Keratinocyte (primary cell): ENCODE measurements around the gene CHCHD5. TPM values are rescaled to one million over a fixed set of nuclear protein-coding genes. Genes with fewer than 3 reads are reported as not detected.

Experiments
- DNase-seq: peaks from one replicate; pipeline ENCODE4 v3.0.0-alpha.2; 2011; ENCODE audit warnings: low read depth, missing footprints, low spot score
- FAIRE-seq: peaks from 2 replicates; lab custom pipeline; 2011; peaks lifted over from hg19 to GRCh38; lab: Jason Lieb, UNC
- H2AFZ ChIP-seq: 2 replicates; pipeline ENCODE4 v1.6.0; 2012; ENCODE audit warnings: low read length, control low read depth, inconsistent platforms; ENCODE audit not compliant: control insufficient read depth
- H3K27ac ChIP-seq: 2 replicates; pipeline ENCODE4 v1.5.1; 2011; ENCODE audit warnings: low read length; ENCODE audit not compliant: control insufficient read depth, insufficient read depth
- H3K27me3 ChIP-seq: 3 replicates; pipeline ENCODE4 v1.6.0; 2011; ENCODE audit warnings: low read length; ENCODE audit not compliant: control insufficient read depth, insufficient read depth; ENCODE audit errors: extremely low read depth
- H3K36me3 ChIP-seq, 2 experiments: 2 replicates in 1 of 2; 3 replicates in 1 of 2; pipeline ENCODE4 v1.5.1; 2011; ENCODE audit warnings: low read length in 2 of 2, mild to moderate bottlenecking in 1 of 2; ENCODE audit not compliant: control insufficient read depth in 2 of 2, insufficient read depth in 2 of 2; ENCODE audit errors: extremely low read depth in 1 of 2
- H3K4me1 ChIP-seq: 3 replicates; pipeline ENCODE4 v1.5.1; 2011; ENCODE audit warnings: low read length; ENCODE audit not compliant: control insufficient read depth, insufficient read depth; ENCODE audit errors: extremely low read depth
- H3K4me2 ChIP-seq: 3 replicates; pipeline ENCODE4 v1.6.0; 2011; ENCODE audit warnings: low read depth, low read length; ENCODE audit not compliant: control insufficient read depth, insufficient read depth; ENCODE audit errors: extremely low read depth
- H3K4me3 ChIP-seq, 3 experiments: fragments of 200-600 bp in 1 of 3; sonication (generic) in 1 of 3; 2 replicates in 2 of 3; 3 replicates in 1 of 3; pipeline ENCODE4 v1.5.1; 2011 to 2016; ENCODE audit warnings: low read length in 3 of 3, mild to moderate bottlenecking in 3 of 3, control low read depth in 2 of 3, inconsistent platforms in 1 of 3, low read depth in 1 of 3, mixed read lengths in 1 of 3, mixed run types in 1 of 3, moderate library complexity in 1 of 3; ENCODE audit not compliant: control insufficient read depth in 2 of 3, insufficient read depth in 2 of 3; ENCODE audit errors: extremely low read depth in 1 of 3
- H3K79me2 ChIP-seq: 2 replicates; pipeline ENCODE4 v1.6.0; 2012; ENCODE audit warnings: low read length; ENCODE audit not compliant: control insufficient read depth, insufficient read depth
- H3K9ac ChIP-seq: 3 replicates; pipeline ENCODE4 v1.6.0; 2011; ENCODE audit warnings: low read length; ENCODE audit not compliant: control insufficient read depth, insufficient read depth; ENCODE audit errors: extremely low read depth
- H3K9me1 ChIP-seq: 3 replicates; pipeline ENCODE4 v1.6.0; 2011; ENCODE audit warnings: low read length; ENCODE audit not compliant: control insufficient read depth, insufficient read depth; ENCODE audit errors: extremely low read depth
- H3K9me3 ChIP-seq: 2 replicates; pipeline ENCODE4 v1.5.1; 2012; ENCODE audit warnings: low read depth, low read length; ENCODE audit not compliant: control insufficient read depth
- H4K20me1 ChIP-seq: 3 replicates; pipeline ENCODE4 v1.6.0; 2011; ENCODE audit warnings: low read length; ENCODE audit not compliant: control insufficient read depth, insufficient read depth; ENCODE audit errors: extremely low read depth
- CTCF ChIP-seq, 3 experiments: IDR thresholded peaks in 1 of 3; conservative IDR thresholded peaks in 1 of 3; optimal IDR thresholded peaks in 1 of 3; 2 replicates in 2 of 3; 3 replicates in 1 of 3; pipeline versions ENCODE3 to v1.5.1; 2011; ENCODE audit warnings: low read length in 3 of 3, mild to moderate bottlenecking in 3 of 3, moderate library complexity in 2 of 3, control low read depth in 1 of 3, inconsistent platforms in 1 of 3; ENCODE audit not compliant: insufficient read depth in 2 of 3; ENCODE audit errors: extremely low read depth in 1 of 3
- EZH2 ChIP-seq: IDR thresholded peaks from one replicate; pipeline ENCODE4 v1.6.1; 2012; ENCODE audit warnings: inconsistent platforms, mild to moderate bottlenecking, low read length, moderate library complexity
- dilution Hi-C: fragments of 300-500 bp; cut with MboI; formaldehyde crosslinking; loops from one replicate; pipeline ENCODE4 v1.7.0; 2020; ENCODE audit warnings: low sequenced_read_pairs; ENCODE audit not compliant: extremely low pct_ligation_motif_present
- polyA plus RNA-seq, 5 experiments: library from polyadenylated mRNA; depleted of rRNA in 3 of 5; stranded (reverse) in 3 of 5; stranded (forward) in 1 of 5; unstranded in 1 of 5; fragments of >200 nt; gene quantifications; 1 replicate in 1 of 5; 2 replicates in 3 of 5; 3 replicates in 1 of 5; pipeline versions ENCODE4 v1.2.1 to v1.2.3, GENCODE V29; 2011 to 2012; ENCODE audit warnings: missing spikeins in 2 of 5, low read depth in 1 of 5, low replicate concordance in 1 of 5

Gene CHCHD5
- polyA plus RNA-seq, 1 donor (not counting 4 experiments of a cell fraction or from before 2014, with no cell fraction given) = 17.6 TPM

GRCh38 chr2:112541315-112542122, 42.9 kb upstream of the CHCHD5 start:
- Histone ChIP-seq H4K20me1 (peaks cover 4% of the 10 kb centered on the region), H3K9ac (peak overlapping the region; percentile 82), H3K27me3 (no peaks in the 10 kb centered on the region), H2AFZ (peak overlapping the region; percentile 98), H3K4me3 (peak overlapping the region; percentile 73 to 97 (median 87)), H3K9me1 (no peaks in the 10 kb centered on the region), H3K4me1 (peaks cover 12% of the 10 kb centered on the region), H3K79me2 (peaks cover 40% of the 10 kb centered on the region), H3K9me3 (no peaks in the 10 kb centered on the region), H3K4me2 (peak overlapping the region; percentile 92), H3K27ac (peak overlapping the region; percentile 70), H3K36me3 (peaks cover 3 to 6% of the 10 kb centered on the region in 2 experiments)
- TF ChIP-seq EZH2 (no peak), CTCF (optimal IDR thresholded peaks at IDR 0.05 in 1 of 3, IDR thresholded peaks at IDR 0.05 in 1 of 3, conservative IDR thresholded peaks at IDR 0.05 in 1 of 3; ENCODE audit: extremely low read depth in 1 of 3, insufficient read depth in 2 of 3, low read length in 3 of 3) (no peak)
- dilution Hi-C loops = no loop called here
- DNase-seq = no peak
- FAIRE-seq = no peak

- Histone ChIP-seq H3K9me3 (no peaks in the 10 kb centered on the region), H3K36me3 (peaks cover 6 to 13% of the 10 kb centered on the region in 2 experiments), H3K79me2 (peaks cover 46% of the 10 kb centered on the region), H3K4me3 (peak within 1 kb of the TSS; percentile 73 to 97 (median 87)), H3K9me1 (no peaks in the 10 kb centered on the region), H3K27me3 (no peaks in the 10 kb centered on the region), H3K27ac (peak within 1 kb of the TSS; percentile 70), H2AFZ (peak within 1 kb of the TSS; percentile 98), H3K4me2 (peak within 1 kb of the TSS; percentile 92), H3K4me1 (peaks cover 12% of the 10 kb centered on the region), H3K9ac (peak within 1 kb of the TSS; percentile 82), H4K20me1 (peaks cover 4% of the 10 kb centered on the region)
- DNase-seq (peak; percentile 23), FAIRE-seq (peak; percentile 53)
- dilution Hi-C loops = no loop called here
- TF ChIP-seq CTCF (optimal IDR thresholded peaks at IDR 0.05 in 1 of 3, IDR thresholded peaks at IDR 0.05 in 1 of 3, conservative IDR thresholded peaks at IDR 0.05 in 1 of 3; ENCODE audit: extremely low read depth in 1 of 3, insufficient read depth in 2 of 3, low read length in 3 of 3) (no peak), EZH2 (no peak)
Observed at GRCh38 chr2:112542123-112542983, 42.1 kb upstream of the CHCHD5 start, which contains the start of gene POLR1B. POLR1B (plus strand) TSS chr2:112542465; CDS start chr2:112542495, 30 bp downstream.
